ENCODE data around the gene ARHGEF18.

GRCh38 chr19:7370546-7370945, 21.8 kb downstream of the ARHGEF18 start:
- TF ChIP-seq, protein P1, sequence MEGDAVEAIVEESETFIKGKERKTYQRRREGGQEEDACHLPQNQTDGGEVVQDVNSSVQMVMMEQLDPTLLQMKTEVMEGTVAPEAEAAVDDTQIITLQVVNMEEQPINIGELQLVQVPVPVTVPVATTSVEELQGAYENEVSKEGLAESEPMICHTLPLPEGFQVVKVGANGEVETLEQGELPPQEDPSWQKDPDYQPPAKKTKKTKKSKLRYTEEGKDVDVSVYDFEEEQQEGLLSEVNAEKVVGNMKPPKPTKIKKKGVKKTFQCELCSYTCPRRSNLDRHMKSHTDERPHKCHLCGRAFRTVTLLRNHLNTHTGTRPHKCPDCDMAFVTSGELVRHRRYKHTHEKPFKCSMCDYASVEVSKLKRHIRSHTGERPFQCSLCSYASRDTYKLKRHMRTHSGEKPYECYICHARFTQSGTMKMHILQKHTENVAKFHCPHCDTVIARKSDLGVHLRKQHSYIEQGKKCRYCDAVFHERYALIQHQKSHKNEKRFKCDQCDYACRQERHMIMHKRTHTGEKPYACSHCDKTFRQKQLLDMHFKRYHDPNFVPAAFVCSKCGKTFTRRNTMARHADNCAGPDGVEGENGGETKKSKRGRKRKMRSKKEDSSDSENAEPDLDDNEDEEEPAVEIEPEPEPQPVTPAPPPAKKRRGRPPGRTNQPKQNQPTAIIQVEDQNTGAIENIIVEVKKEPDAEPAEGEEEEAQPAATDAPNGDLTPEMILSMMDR (IDR thresholded peaks at IDR 0.05; ENCODE audit: low read depth, low read length, poor library complexity, severe bottlenecking): no peak
- no peak for TF ChIP-seq EZH2phosphoT487 (IDR thresholded peaks at IDR 0.05; ENCODE audit: borderline replicate concordance, low read length)
